HCT116 (cell line): ENCODE results near the gene LYPD6. TPM values are rescaled to one million over a fixed set of nuclear protein-coding genes. Genes with fewer than 3 reads are reported as not detected.

ENCODE experiments used
- ATAC-seq: fragments of 200-7000 bp; cut with Tn5 transposase; 2 replicates; pipeline ENCODE4 v1.9.1; 2020; ENCODE audit warnings: mild to moderate bottlenecking, moderate library complexity
- BruUV-seq: library from RNA; stranded (reverse); fragments of 400-500 nt; replicated peaks from 2 replicates; lab custom pipeline; 2021; lab: Mats Ljungman, UMichigan
- CTCF ChIA-PET: fragments of 300-600 bp; sonication (Branson Sonifier 250); formaldehyde crosslinking; loops from one replicate; lab custom pipeline; 2021; ENCODE audit warnings: antibody characterized with exemption; lab: Charles Lee
- POLR2A ChIA-PET: fragments of 300-600, 350-600 bp; sonication (Branson Sonifier 250); formaldehyde crosslinking; loops from one replicate; lab custom pipeline; 2021; ENCODE audit warnings: antibody characterized with exemption; lab: Charles Lee
- RAD21 ChIA-PET, 2 experiments: fragments of 300-600 bp; sonication (Branson Sonifier 250); formaldehyde crosslinking; loops; one replicate each; lab custom pipeline; 2023; ENCODE audit warnings: low total read pairs in 2 of 2; ENCODE audit not compliant: uncharacterized antibody in 2 of 2, unreplicated experiment in 2 of 2, low non-redundant PET in 1 of 2; lab: Charles Lee
- DNase-seq: peaks from one replicate; pipeline ENCODE4 v3.0.0-alpha.2; 2010; ENCODE audit warnings: low read depth, low spot score
- H2AFZ ChIP-seq: fragments of 200-600 bp; shearing (Covaris generic), sonication (generic); 2 replicates; pipeline ENCODE4 v1.6.1; 2017; ENCODE audit warnings: low read depth, mixed run types, mixed read lengths, antibody characterized with exemption, low read length; ENCODE audit not compliant: poor library complexity, severe bottlenecking
- H3K27ac ChIP-seq: 2 replicates; pipeline ENCODE4 v1.5.1; 2012; ENCODE audit warnings: low read depth, low read length
- H3K27me3 ChIP-seq: fragments of 200-600 bp; sonication (generic); 2 replicates; pipeline ENCODE4 v1.6.1; 2016; ENCODE audit warnings: mixed run types, low read length, mixed read lengths; ENCODE audit not compliant: insufficient read depth
- H3K36me3 ChIP-seq, 2 experiments: fragments of 200-500 bp in 1 of 2; fragments of 200-600 bp in 1 of 2; sonication (Bioruptor generic) in 1 of 2; sonication (generic) in 1 of 2; 2 replicates each; pipeline versions ENCODE4 v1.5.1 to v1.6.1; 2014 to 2016; ENCODE audit warnings: low read length in 2 of 2, inconsistent platforms in 1 of 2, mixed read lengths in 1 of 2, mixed run types in 1 of 2; ENCODE audit not compliant: insufficient read depth in 2 of 2, control insufficient read depth in 1 of 2
- H3K4me1 ChIP-seq, 2 experiments: fragments of 200-600 bp in 1 of 2; sonication (generic) in 1 of 2; 2 replicates each; pipeline versions ENCODE4 v1.5.1 to v1.6.1; 2012 to 2017; ENCODE audit warnings: low read length in 2 of 2, inconsistent platforms in 1 of 2, mild to moderate bottlenecking in 1 of 2, mixed read lengths in 1 of 2, mixed run types in 1 of 2, moderate library complexity in 1 of 2; ENCODE audit not compliant: insufficient read depth in 2 of 2, control insufficient read depth in 1 of 2
- H3K4me2 ChIP-seq: fragments of 200-600 bp; sonication (generic); 2 replicates; pipeline ENCODE4 v1.6.1; 2017; ENCODE audit warnings: mixed run types, low read length, mixed read lengths
- H3K4me3 ChIP-seq, 2 experiments: fragments of 200-600 bp in 1 of 2; sonication (generic) in 1 of 2; replicated peaks in 1 of 2; 2 replicates each; pipeline ENCODE4 v1.5.1; 2011 to 2016; ENCODE audit warnings: low read length in 2 of 2, control low read depth in 1 of 2, low read depth in 1 of 2, mild to moderate bottlenecking in 1 of 2, mixed read lengths in 1 of 2, mixed run types in 1 of 2
- H3K79me2 ChIP-seq: fragments of 200-600 bp; sonication (generic); 2 replicates; pipeline ENCODE4 v1.6.1; 2017; ENCODE audit warnings: mild to moderate bottlenecking, mixed run types, low read length, moderate library complexity, mixed read lengths; ENCODE audit not compliant: insufficient read depth
- H3K9ac ChIP-seq: fragments of 200-600 bp; sonication (generic); 2 replicates; pipeline ENCODE4 v1.6.1; 2016; ENCODE audit warnings: low read length, mixed read lengths
- H3K9me2 ChIP-seq: fragments of 200-600 bp; sonication (generic), shearing (Covaris generic); 2 replicates; pipeline ENCODE4 v1.6.1; 2017; ENCODE audit warnings: mixed run types, mild to moderate bottlenecking, moderate library complexity; ENCODE audit not compliant: insufficient read depth
- H3K9me3 ChIP-seq, 2 experiments: fragments of 200-500 bp in 1 of 2; fragments of 200-600 bp in 1 of 2; sonication (Bioruptor generic) in 1 of 2; sonication (generic) in 1 of 2; 2 replicates each; pipeline ENCODE4 v1.6.1; 2014 to 2017; ENCODE audit warnings: low read length in 2 of 2, mixed read lengths in 2 of 2, inconsistent platforms in 1 of 2, low read depth in 1 of 2, mild to moderate bottlenecking in 1 of 2, mixed run types in 1 of 2, moderate library complexity in 1 of 2; ENCODE audit not compliant: control insufficient read depth in 1 of 2, insufficient read depth in 1 of 2
- H4K20me1 ChIP-seq: fragments of 200-600 bp; sonication (generic), shearing (Covaris generic); 2 replicates; pipeline ENCODE4 v1.6.1; 2017; ENCODE audit warnings: mixed run types, mild to moderate bottlenecking, moderate library complexity; ENCODE audit not compliant: insufficient read depth
- POLR2A ChIP-seq: IDR thresholded peaks from 2 replicates; pipeline ENCODE4 v1.7.0; 2011; ENCODE audit warnings: borderline replicate concordance; ENCODE audit not compliant: insufficient read depth, insufficient read length; ENCODE audit errors: extremely low read depth
- RAD21 ChIP-seq: IDR thresholded peaks from 2 replicates; pipeline ENCODE4 v1.6.1; 2012; ENCODE audit warnings: low read depth, mild to moderate bottlenecking
- SRF ChIP-seq: IDR thresholded peaks from 2 replicates; pipeline ENCODE4 v1.6.1; 2012; ENCODE audit warnings: low read depth
- TCF7L2 ChIP-seq: IDR thresholded peaks from 2 replicates; pipeline ENCODE4 v1.7.0; 2011; ENCODE audit warnings: borderline replicate concordance, inconsistent platforms; ENCODE audit not compliant: insufficient read depth, insufficient read length; ENCODE audit errors: extremely low read depth
- intact Hi-C: fragments of 100-400 bp; cut with micrococcal nuclease; formaldehyde crosslinking; loops from 2 replicates; pipeline ENCODE4 v1.10.0; 2022
- total RNA-seq: library from RNA; stranded (reverse); gene quantifications from one replicate; pipeline ENCODE4 v1.2.1, GENCODE V29; 2021; ENCODE audit not compliant: unreplicated experiment
- TF ChIP-seq, protein P1 (sequence below): IDR thresholded peaks from 2 replicates; pipeline ENCODE4 v1.6.1; 2011; ENCODE audit warnings: mild to moderate bottlenecking, low read length, moderate library complexity; ENCODE audit not compliant: insufficient replicate concordance; ENCODE audit errors: extremely low read depth
- TF ChIP-seq, protein P2 (sequence below): IDR thresholded peaks from 2 replicates; pipeline ENCODE4 v1.6.1; 2012; ENCODE audit warnings: low read depth

The LYPD6 gene
- total RNA-seq, 1 experiment from 2014 or later, result 3.0 TPM

DNA sequence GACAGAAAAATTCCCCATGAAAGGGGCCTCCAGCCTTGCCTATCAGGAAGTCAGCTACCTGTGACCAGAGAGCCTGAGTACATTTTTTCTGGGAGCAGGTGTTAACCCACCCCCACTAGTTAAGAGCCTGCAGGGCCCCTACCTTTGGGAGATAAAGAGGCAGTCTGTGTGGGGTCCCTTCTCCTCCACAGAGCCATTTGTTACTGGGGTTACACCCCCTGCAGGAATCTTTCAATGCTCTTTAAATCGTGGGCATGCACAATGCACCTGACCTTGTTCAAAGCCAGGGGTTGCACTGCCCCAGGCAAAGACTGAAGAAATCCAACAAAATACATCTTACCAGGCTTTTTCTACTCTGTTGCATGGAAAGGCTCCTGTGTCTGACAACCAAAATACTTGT, 15.7 kb upstream of the LYPD6 start:
- Histone ChIP-seq H3K36me3 (no peaks in the 10 kb centered on the region), H3K9me2 (no peaks in the 10 kb centered on the region), H3K4me3 (no peak overlapping the region), H3K27ac (no peak overlapping the region), H3K4me1 (peaks cover 0 to 3% of the 10 kb centered on the region in 2 experiments; a peak in 1 of 4 replicates), H3K4me2 (no peak overlapping the region), H3K79me2 (no peaks in the 10 kb centered on the region), H4K20me1 (no peaks in the 10 kb centered on the region), H3K27me3 (no peaks in the 10 kb centered on the region)
- BruUV-seq, result no TSS peak
- intact Hi-C loops, result loop anchor here (5.0 kb wide), 1 partner anchor 227 kb away; no protein-coding TSS in a partner anchor
- ATAC-seq, result no peak
- ChIA-PET POLR2A (no interaction called here), RAD21 (no interaction called here)
- no peak for DNase-seq
- TF ChIP-seq, protein P1, sequence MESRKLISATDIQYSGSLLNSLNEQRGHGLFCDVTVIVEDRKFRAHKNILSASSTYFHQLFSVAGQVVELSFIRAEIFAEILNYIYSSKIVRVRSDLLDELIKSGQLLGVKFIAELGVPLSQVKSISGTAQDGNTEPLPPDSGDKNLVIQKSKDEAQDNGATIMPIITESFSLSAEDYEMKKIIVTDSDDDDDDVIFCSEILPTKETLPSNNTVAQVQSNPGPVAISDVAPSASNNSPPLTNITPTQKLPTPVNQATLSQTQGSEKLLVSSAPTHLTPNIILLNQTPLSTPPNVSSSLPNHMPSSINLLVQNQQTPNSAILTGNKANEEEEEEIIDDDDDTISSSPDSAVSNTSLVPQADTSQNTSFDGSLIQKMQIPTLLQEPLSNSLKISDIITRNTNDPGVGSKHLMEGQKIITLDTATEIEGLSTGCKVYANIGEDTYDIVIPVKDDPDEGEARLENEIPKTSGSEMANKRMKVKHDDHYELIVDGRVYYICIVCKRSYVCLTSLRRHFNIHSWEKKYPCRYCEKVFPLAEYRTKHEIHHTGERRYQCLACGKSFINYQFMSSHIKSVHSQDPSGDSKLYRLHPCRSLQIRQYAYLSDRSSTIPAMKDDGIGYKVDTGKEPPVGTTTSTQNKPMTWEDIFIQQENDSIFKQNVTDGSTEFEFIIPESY, result no peak
- TF ChIP-seq RAD21 (no peak), TCF7L2 (no peak), POLR2A (no peak), SRF (no peak)
- TF ChIP-seq, protein P2, sequence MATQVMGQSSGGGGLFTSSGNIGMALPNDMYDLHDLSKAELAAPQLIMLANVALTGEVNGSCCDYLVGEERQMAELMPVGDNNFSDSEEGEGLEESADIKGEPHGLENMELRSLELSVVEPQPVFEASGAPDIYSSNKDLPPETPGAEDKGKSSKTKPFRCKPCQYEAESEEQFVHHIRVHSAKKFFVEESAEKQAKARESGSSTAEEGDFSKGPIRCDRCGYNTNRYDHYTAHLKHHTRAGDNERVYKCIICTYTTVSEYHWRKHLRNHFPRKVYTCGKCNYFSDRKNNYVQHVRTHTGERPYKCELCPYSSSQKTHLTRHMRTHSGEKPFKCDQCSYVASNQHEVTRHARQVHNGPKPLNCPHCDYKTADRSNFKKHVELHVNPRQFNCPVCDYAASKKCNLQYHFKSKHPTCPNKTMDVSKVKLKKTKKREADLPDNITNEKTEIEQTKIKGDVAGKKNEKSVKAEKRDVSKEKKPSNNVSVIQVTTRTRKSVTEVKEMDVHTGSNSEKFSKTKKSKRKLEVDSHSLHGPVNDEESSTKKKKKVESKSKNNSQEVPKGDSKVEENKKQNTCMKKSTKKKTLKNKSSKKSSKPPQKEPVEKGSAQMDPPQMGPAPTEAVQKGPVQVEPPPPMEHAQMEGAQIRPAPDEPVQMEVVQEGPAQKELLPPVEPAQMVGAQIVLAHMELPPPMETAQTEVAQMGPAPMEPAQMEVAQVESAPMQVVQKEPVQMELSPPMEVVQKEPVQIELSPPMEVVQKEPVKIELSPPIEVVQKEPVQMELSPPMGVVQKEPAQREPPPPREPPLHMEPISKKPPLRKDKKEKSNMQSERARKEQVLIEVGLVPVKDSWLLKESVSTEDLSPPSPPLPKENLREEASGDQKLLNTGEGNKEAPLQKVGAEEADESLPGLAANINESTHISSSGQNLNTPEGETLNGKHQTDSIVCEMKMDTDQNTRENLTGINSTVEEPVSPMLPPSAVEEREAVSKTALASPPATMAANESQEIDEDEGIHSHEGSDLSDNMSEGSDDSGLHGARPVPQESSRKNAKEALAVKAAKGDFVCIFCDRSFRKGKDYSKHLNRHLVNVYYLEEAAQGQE, result no peak
- TF ChIP-seq, all 23 proteins: peak for 0
- Histone ChIP-seq H3K9ac (no peak overlapping the region), H2AFZ (no peak overlapping the region), H3K9me3 (no peaks in the 10 kb centered on the region)
- CTCF ChIA-PET, result interaction anchor here (1.1 kb wide), 1 partner anchor 1924 kb away, joined by 3 read pairs; no protein-coding TSS in a partner anchor
